ENCODE results near the gene INPP4B.

INPP4B gene

GRCh38 chr4:142567620-142568451, 278.3 kb downstream of the INPP4B start:
- Histone ChIP-seq H4K20me1 (no peaks in the 10 kb centered on the region), H3K4me2 (no peak overlapping the region), H3K27me3 (no peaks in the 10 kb centered on the region), H3K9ac (no peak overlapping the region), H3K9me3 (no peaks in the 10 kb centered on the region), H3K36me3 (no peaks in the 10 kb centered on the region), H3K27ac (no peak overlapping the region), H3K4me1 (no peaks in the 10 kb centered on the region), H3K4me3 (no peak overlapping the region)
- no peak for TF ChIP-seq Cebpa-rat (IDR thresholded peaks at IDR 0.05)

DNA sequence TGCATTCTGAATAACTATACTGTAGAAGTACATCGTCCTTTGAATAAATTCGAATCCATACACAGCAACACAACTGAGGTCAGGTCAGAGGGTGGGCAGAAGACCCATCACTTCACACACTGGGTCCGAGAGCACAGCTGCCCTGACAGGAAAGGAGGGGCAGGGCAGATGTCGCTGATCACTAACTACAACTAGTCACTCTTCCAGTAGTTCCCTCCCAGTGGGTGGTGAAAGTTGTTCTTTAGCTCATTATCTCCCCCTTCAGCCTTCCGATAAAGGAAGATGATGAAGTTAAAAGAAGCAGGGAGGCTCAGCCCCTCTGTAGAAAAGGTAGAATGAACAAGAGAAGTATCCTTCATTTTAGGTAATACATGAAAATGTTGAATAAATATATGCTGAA, 278.9 kb downstream of the INPP4B start:
- Histone ChIP-seq H3K36me3 (no peaks in the 10 kb centered on the region), H3K27me3 (no peaks in the 10 kb centered on the region), H4K20me1 (no peaks in the 10 kb centered on the region), H3K9ac (no peak overlapping the region), H3K4me3 (no peak overlapping the region), H3K4me1 (no peaks in the 10 kb centered on the region), H3K9me3 (no peaks in the 10 kb centered on the region), H3K27ac (no peak overlapping the region), H3K4me2 (no peak overlapping the region)
- TF ChIP-seq Cebpa-rat (IDR thresholded peaks at IDR 0.05): no peak

DNA sequence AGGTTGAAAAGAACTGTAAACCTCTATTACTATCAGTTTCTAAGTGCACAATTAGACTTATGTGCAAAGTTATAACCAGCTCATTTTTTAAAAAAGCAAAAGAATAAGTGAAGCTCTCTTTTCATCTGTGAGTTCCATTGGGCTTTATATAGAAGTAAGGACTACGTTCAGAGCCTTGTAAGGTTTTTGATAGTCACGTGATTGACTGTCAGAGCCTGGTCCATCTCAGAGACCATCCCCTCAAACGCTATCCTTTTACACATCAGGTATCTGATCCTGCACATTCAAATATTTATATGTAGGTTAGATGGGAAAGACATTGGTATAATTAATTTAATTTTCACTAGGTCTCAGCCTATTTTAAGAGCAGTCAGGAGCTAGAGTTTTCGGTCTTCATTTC, 279.3 kb downstream of the INPP4B start:
- TF ChIP-seq Cebpa-rat (IDR thresholded peaks at IDR 0.05): no peak
- no peaks in the 10 kb centered on the region for H3K36me3 ChIP-seq
- H4K20me1 ChIP-seq: no peaks in the 10 kb centered on the region
- no peak overlapping the region for H3K9ac ChIP-seq
- H3K4me1 ChIP-seq: no peaks in the 10 kb centered on the region
- no peak overlapping the region for H3K4me3 ChIP-seq
- no peak overlapping the region for H3K27ac ChIP-seq
- H3K9me3 ChIP-seq: no peaks in the 10 kb centered on the region
- H3K27me3 ChIP-seq: no peaks in the 10 kb centered on the region
- no peak overlapping the region for H3K4me2 ChIP-seq

DNA sequence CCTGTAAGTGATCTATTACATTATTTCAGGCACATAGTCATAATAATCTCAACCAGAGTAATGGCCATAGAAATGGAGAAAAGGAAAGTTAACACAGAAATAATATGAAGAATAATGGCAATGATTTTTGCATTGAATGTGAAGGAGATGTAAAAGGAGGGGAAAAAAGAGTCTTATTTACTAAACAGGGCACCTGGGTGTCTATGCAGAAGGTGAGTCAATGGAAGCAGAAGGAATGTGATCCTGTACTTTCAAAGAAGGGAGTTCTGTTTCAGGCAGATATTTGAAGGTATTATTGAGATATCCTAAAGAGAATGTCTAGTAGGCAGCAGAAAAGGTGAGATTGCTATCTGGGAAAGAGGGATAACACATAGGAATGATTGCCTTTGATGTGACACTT, 279.9 kb downstream of the INPP4B start:
- Histone ChIP-seq H3K9ac (no peak overlapping the region), H3K9me3 (no peaks in the 10 kb centered on the region), H3K27me3 (no peaks in the 10 kb centered on the region), H3K4me3 (no peak overlapping the region), H3K4me2 (no peak overlapping the region), H3K36me3 (no peaks in the 10 kb centered on the region), H3K27ac (no peak overlapping the region), H3K4me1 (no peaks in the 10 kb centered on the region), H4K20me1 (no peaks in the 10 kb centered on the region)
- TF ChIP-seq Cebpa-rat (IDR thresholded peaks at IDR 0.05): no peak

GRCh38 chr4:142565771-142566170, 280.3 kb downstream of the INPP4B start:
- H3K9ac ChIP-seq: no peak overlapping the region
- no peaks in the 10 kb centered on the region for H3K36me3 ChIP-seq
- H4K20me1 ChIP-seq: no peaks in the 10 kb centered on the region
- H3K4me3 ChIP-seq: no peak overlapping the region
- H3K27me3 ChIP-seq: no peaks in the 10 kb centered on the region
- H3K4me1 ChIP-seq: no peaks in the 10 kb centered on the region
- no peak for TF ChIP-seq Cebpa-rat (IDR thresholded peaks at IDR 0.05)
- H3K4me2 ChIP-seq: no peak overlapping the region
- no peaks in the 10 kb centered on the region for H3K9me3 ChIP-seq
- no peak overlapping the region for H3K27ac ChIP-seq

DNA sequence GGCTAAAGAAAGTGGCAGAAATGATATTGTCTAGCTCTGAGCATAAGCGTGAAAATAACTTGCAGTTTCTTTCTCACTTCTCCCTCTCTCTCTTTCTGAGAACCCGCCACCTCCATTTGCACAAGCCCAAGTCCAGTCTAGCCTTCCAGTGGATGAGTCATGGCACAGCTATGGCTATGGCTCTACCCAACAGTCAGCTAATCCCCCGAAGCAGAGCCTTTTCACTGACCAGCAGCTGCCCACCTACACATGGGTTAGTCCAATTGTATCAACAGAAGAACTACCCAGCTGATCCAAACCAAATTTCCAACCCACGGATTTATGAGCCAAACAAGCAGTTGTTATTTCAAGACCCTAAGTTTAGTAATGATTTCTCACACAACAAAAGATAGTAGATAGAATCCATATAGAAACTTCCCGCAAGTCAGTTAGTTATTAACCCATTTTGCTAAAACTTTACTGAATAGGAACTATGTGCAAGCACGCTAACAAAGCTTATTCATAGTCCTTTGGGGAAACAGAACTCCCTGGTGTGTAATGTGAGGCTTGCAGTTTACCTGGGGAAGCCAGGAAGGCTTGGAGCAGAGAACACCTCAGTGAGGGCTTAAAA, 282.3 kb downstream of the INPP4B start:
- Histone ChIP-seq H3K4me2 (no peak overlapping the region), H3K9me3 (no peaks in the 10 kb centered on the region), H3K9ac (no peak overlapping the region), H3K36me3 (no peaks in the 10 kb centered on the region), H3K4me1 (no peaks in the 10 kb centered on the region), H3K27ac (no peak overlapping the region), H3K27me3 (no peaks in the 10 kb centered on the region), H3K4me3 (no peak overlapping the region), H4K20me1 (no peaks in the 10 kb centered on the region)
- TF ChIP-seq Cebpa-rat (IDR thresholded peaks at IDR 0.05): no peak

GRCh38 chr4:142559986-142560385, 286.1 kb downstream of the INPP4B start:
- H3K27me3 ChIP-seq: no peaks in the 10 kb centered on the region
- no peak overlapping the region for H3K27ac ChIP-seq
- TF ChIP-seq Cebpa-rat (IDR thresholded peaks at IDR 0.05): no peak
- H4K20me1 ChIP-seq: no peaks in the 10 kb centered on the region
- H3K9ac ChIP-seq: no peak overlapping the region
- H3K4me3 ChIP-seq: no peak overlapping the region
- no peaks in the 10 kb centered on the region for H3K9me3 ChIP-seq
- H3K4me2 ChIP-seq: no peak overlapping the region
- H3K4me1 ChIP-seq: no peaks in the 10 kb centered on the region
- H3K36me3 ChIP-seq: no peaks in the 10 kb centered on the region

GRCh38 chr4:142558851-142559250, 287.2 kb downstream of the INPP4B start:
- no peak overlapping the region for H3K4me2 ChIP-seq
- no peaks in the 10 kb centered on the region for H3K9me3 ChIP-seq
- no peak overlapping the region for H3K27ac ChIP-seq
- TF ChIP-seq Cebpa-rat (IDR thresholded peaks at IDR 0.05): no peak
- no peaks in the 10 kb centered on the region for H3K27me3 ChIP-seq
- H3K4me3 ChIP-seq: no peak overlapping the region
- H3K9ac ChIP-seq: no peak overlapping the region
- no peaks in the 10 kb centered on the region for H4K20me1 ChIP-seq
- no peaks in the 10 kb centered on the region for H3K36me3 ChIP-seq
- no peaks in the 10 kb centered on the region for H3K4me1 ChIP-seq

DNA sequence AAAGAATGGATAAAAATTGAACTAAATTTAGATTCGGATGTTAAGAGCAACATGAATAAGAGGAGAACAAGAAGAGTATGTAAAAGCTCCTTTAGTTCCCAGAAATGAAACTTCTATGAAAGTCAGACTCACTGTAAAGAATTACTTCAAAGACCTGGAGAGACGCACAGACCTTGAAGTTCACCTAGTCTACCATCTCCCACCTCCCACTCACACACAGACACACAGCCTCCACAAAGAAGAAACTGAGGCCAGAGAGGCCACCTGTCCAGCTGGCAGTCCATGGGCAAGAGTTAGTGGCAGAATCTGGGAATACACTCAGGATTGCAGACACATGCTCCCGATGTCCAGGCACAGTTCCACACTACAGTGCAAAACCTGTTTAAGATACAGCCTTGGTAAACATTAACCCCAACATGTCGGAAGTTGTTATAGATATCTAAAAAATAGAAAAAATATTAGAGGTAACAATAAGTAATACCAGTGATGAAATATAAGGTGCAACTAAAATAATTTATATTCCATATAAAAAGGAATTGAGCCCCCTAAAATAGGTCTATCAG, 288.8 kb downstream of the INPP4B start:
- Histone ChIP-seq H3K4me2 (no peak overlapping the region), H4K20me1 (no peaks in the 10 kb centered on the region), H3K9ac (no peak overlapping the region), H3K27ac (no peak overlapping the region), H3K27me3 (no peaks in the 10 kb centered on the region), H3K4me1 (no peaks in the 10 kb centered on the region), H3K36me3 (no peaks in the 10 kb centered on the region), H3K9me3 (no peaks in the 10 kb centered on the region), H3K4me3 (no peak overlapping the region)
- TF ChIP-seq Cebpa-rat (IDR thresholded peaks at IDR 0.05): no peak

DNA sequence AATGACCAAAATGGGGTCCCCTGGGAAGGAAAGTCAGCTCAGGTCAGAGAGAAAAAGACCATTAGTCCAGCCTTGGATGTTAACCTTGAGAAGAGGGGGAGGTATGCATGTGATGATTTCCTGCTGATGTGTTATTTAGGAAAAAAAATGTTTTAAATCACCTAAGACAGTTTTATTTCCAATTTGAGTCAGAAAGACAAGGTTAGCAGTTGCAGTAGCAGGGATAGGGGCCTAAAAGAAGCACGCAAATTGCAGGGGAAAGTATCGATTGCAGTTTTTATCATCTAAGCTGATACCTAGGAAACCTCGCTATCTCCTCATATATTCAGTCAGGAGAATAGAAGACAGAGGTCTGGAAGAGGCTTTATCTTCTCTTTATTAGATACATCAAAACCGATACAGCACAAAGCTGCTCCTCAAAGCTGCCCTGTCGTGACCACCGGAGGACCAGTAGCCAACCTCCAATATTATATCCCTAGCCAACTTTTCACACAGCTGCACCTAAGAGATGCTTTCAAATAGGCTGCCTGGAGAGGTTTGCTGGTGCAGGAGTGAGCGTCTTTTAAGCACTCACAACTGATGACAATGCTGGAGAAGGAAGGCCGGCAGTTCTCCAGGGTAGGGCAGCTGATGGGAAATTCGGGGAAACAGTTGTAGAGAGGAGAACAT, 289.4 kb downstream of the INPP4B start:
- no peak for TF ChIP-seq Cebpa-rat (IDR thresholded peaks at IDR 0.05)
- H3K4me3 ChIP-seq: no peak overlapping the region
- H3K4me2 ChIP-seq: no peak overlapping the region
- no peaks in the 10 kb centered on the region for H3K4me1 ChIP-seq
- no peaks in the 10 kb centered on the region for H3K27me3 ChIP-seq
- no peak overlapping the region for H3K9ac ChIP-seq
- no peaks in the 10 kb centered on the region for H4K20me1 ChIP-seq
- no peaks in the 10 kb centered on the region for H3K36me3 ChIP-seq
- H3K9me3 ChIP-seq: no peaks in the 10 kb centered on the region
- no peak overlapping the region for H3K27ac ChIP-seq
